Measurements from ENCODE around the gene SOWAHA. TPM values are rescaled to one million over a fixed set of nuclear protein-coding genes. Genes with fewer than 3 reads are reported as not detected.

Gene SOWAHA
- total and polyA plus RNA-seq, 2 donors (not counting 3 experiments of a cell fraction or from before 2014, with no cell fraction given): not detected

GRCh38 chr5:132767150-132767549 is 46.0 kb upstream of the SOWAHA start:
- Histone ChIP-seq H3K36me3 (ENCODE audit: control insufficient read depth in 2 of 2, extremely low read depth in 1 of 2, insufficient read depth in 2 of 2, low read length in 2 of 2) (peaks cover 2 to 11% of the 10 kb centered on the region in 2 experiments), H3K27ac (ENCODE audit: insufficient read depth, low read depth, low read length) (no peak overlapping the region), H3K9ac (replicated peaks; ENCODE audit: extremely low read depth, insufficient read depth, low read length) (no peak overlapping the region), H3K27me3 (ENCODE audit: control insufficient read depth in 2 of 2, insufficient read depth in 2 of 2, low read length in 2 of 2) (no peaks in the 10 kb centered on the region), H3K4me2 (ENCODE audit: insufficient read depth, low read length) (no peak overlapping the region), H3K9me3 (replicated peaks; ENCODE audit: control insufficient read depth, insufficient read depth, low read length) (no peaks in the 10 kb centered on the region), H2AFZ (ENCODE audit: low read depth, low read length) (no peak overlapping the region), H3K79me2 (ENCODE audit: control insufficient read depth, insufficient read depth, low read length) (peaks cover 34% of the 10 kb centered on the region), H3K4me3 (replicated peaks in 1 of 3; ENCODE audit: insufficient read depth in 1 of 3, low read depth in 1 of 3, low read length in 3 of 3) (no peak overlapping the region), H4K20me1 (replicated peaks; ENCODE audit: control insufficient read depth, extremely low read depth, insufficient read depth, low read length) (no peaks in the 10 kb centered on the region), H3K9me1 (replicated peaks; ENCODE audit: control insufficient read depth, extremely low read depth, insufficient read depth, low read length) (no peaks in the 10 kb centered on the region), H3K4me1 (ENCODE audit: control insufficient read depth, extremely low read depth, insufficient read depth, low read length) (peaks cover 26% of the 10 kb centered on the region)
- ChIA-PET POLR2A (no interaction called here), CTCF (interaction anchor here (0.6 to 2.9 kb wide), 8 partner anchors 10 to 60 kb away, joined by 3 to 14 read pairs (median 4); partner anchors contain the start of gene SEPTIN8)
- no TSS peak for BruUV-seq (replicated peaks)
- intact Hi-C loops (cut with micrococcal nuclease) (no loop called here), dilution Hi-C loops (cut with MboI; ENCODE audit: extremely low pct_ligation_motif_present, low sequenced_read_pairs) (no loop called here)
- peak; percentile 22 for DNase-seq (ENCODE audit: low read depth, low spot score)
- no peak for FAIRE-seq
- TF ChIP-seq FOS (IDR thresholded peaks at IDR 0.05; ENCODE audit: borderline replicate concordance, insufficient read depth, low read length): no peak
- no peak for TF ChIP-seq CTCF (IDR thresholded peaks at IDR 0.05; ENCODE audit: extremely low read depth in 1 of 2, insufficient read depth in 1 of 2, low read depth in 1 of 2, low read length in 2 of 2)
- no peak for TF ChIP-seq POLR2A (IDR thresholded peaks at IDR 0.05; ENCODE audit: low read depth, low read length)
- TF ChIP-seq JUN (IDR thresholded peaks at IDR 0.05; ENCODE audit: borderline replicate concordance, insufficient read depth, insufficient read length, low read depth): no peak
- no peak for TF ChIP-seq MYC (IDR thresholded peaks at IDR 0.05; ENCODE audit: low read depth, low read length)
- TF ChIP-seq MAX (IDR thresholded peaks at IDR 0.05; ENCODE audit: insufficient read depth, insufficient read length): no peak

GRCh38 chr5:132768485-132768868 is 44.6 kb upstream of the SOWAHA start:
- Histone ChIP-seq H3K27me3 (ENCODE audit: control insufficient read depth in 2 of 2, insufficient read depth in 2 of 2, low read length in 2 of 2) (no peaks in the 10 kb centered on the region), H2AFZ (ENCODE audit: low read depth, low read length) (no peak overlapping the region), H3K4me2 (ENCODE audit: insufficient read depth, low read length) (no peak overlapping the region), H3K4me1 (ENCODE audit: control insufficient read depth, extremely low read depth, insufficient read depth, low read length) (peaks cover 26% of the 10 kb centered on the region), H4K20me1 (replicated peaks; ENCODE audit: control insufficient read depth, extremely low read depth, insufficient read depth, low read length) (no peaks in the 10 kb centered on the region), H3K4me3 (replicated peaks in 1 of 3; ENCODE audit: insufficient read depth in 1 of 3, low read depth in 1 of 3, low read length in 3 of 3) (no peak overlapping the region), H3K9me3 (replicated peaks; ENCODE audit: control insufficient read depth, insufficient read depth, low read length) (no peaks in the 10 kb centered on the region), H3K27ac (ENCODE audit: insufficient read depth, low read depth, low read length) (no peak overlapping the region), H3K9ac (replicated peaks; ENCODE audit: extremely low read depth, insufficient read depth, low read length) (no peak overlapping the region), H3K79me2 (ENCODE audit: control insufficient read depth, insufficient read depth, low read length) (peaks cover 42% of the 10 kb centered on the region), H3K36me3 (ENCODE audit: control insufficient read depth in 2 of 2, extremely low read depth in 1 of 2, insufficient read depth in 2 of 2, low read length in 2 of 2) (peaks cover 0 to 6% of the 10 kb centered on the region in 2 experiments), H3K9me1 (replicated peaks; ENCODE audit: control insufficient read depth, extremely low read depth, insufficient read depth, low read length) (no peaks in the 10 kb centered on the region)
- DNase-seq (ENCODE audit: low read depth, low spot score) (no peak), FAIRE-seq (no peak)
- TF ChIP-seq POLR2AphosphoS5 (IDR thresholded peaks at IDR 0.05; ENCODE audit: insufficient read depth, low read depth, low read length): no peak
- BruUV-seq (replicated peaks): no TSS peak
- POLR2A ChIA-PET: no interaction called here
- dilution Hi-C loops (cut with MboI; ENCODE audit: extremely low pct_ligation_motif_present, low sequenced_read_pairs): no loop called here
- intact Hi-C loops (cut with micrococcal nuclease): no loop called here
- CTCF ChIA-PET: interaction anchor here (1.9 to 2.9 kb wide), 2 partner anchors 16 to 52 kb away, joined by 4 to 14 read pairs; no protein-coding TSS in a partner anchor

Measured in endothelial cell of umbilical vein (primary cell).